NCI-H1092 (cell line): ENCODE measurements around the gene CCDC167.

ENCODE experiments used
- DNase-seq: peaks from one replicate; lab custom pipeline; 2025; lab: John Stamatoyannopoulos, UW

CCDC167 gene

GRCh38 chr6:37488476-37488875 is 11.2 kb downstream of the CCDC167 start:
- no peak for DNase-seq

DNA sequence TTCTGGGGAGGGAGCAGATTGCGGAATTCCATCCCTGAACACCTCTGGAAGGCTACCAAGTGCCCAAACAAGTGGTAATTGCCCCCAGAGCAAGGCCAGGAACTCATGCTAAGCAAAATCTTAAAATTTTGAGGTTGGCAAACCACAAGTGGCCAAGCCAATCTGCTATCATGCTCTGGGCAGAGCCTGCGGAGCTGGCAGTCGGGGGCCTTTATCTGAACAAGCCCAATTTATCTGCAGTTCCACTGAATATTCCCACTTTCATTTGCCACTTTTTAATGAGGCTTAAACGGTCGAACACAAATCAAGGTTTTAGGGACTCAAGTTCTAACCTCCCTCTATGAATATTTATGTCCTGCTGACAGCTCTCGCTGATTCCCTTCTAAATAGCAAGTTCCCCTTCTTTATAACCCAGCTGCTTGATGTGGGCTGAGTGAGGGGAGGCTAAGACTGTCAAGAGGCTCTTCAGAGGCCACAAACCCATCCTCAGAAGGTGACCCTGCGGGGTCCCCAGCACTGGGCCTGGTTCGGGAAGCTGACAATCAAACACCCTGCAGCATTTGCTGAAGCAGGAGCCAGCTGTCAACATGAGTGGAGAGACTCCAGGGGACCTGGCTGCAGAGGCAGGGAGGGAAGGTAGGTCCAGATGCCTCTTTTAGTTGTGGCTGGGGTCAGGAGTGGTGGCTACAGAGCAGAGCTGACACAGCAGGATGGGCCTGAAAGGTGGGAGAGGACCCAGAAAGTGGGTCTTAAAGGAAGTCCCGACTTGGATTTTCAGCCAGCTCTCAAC is 11.9 kb downstream of the CCDC167 start:
- DNase-seq, result no peak

GRCh38 chr6:37486121-37486839 is 13.4 kb downstream of the CCDC167 start:
- DNase-seq, result no peak

DNA sequence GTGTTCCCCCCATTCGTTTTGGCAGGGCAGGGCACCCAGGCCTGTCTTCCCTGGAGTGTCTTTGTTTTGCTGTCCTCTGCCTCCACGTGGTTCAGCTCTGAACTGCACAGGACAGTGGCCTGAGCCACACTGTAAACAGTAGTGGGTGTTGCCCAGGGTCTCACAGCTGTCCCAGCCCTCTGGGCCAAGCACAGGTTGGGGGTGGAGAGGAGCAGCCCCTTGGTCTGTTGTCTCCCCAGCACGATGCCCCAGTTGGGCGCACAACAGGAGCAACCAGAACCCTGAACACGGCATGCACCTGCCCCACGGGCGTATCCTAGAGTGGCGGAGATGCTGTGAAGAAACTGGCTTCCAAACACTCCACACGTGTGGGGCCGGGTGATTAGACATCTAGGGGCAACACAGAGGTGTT is 14.4 kb downstream of the CCDC167 start:
- no peak for DNase-seq

GRCh38 chr6:37484786-37485170 is 14.9 kb downstream of the CCDC167 start:
- no peak for DNase-seq

DNA sequence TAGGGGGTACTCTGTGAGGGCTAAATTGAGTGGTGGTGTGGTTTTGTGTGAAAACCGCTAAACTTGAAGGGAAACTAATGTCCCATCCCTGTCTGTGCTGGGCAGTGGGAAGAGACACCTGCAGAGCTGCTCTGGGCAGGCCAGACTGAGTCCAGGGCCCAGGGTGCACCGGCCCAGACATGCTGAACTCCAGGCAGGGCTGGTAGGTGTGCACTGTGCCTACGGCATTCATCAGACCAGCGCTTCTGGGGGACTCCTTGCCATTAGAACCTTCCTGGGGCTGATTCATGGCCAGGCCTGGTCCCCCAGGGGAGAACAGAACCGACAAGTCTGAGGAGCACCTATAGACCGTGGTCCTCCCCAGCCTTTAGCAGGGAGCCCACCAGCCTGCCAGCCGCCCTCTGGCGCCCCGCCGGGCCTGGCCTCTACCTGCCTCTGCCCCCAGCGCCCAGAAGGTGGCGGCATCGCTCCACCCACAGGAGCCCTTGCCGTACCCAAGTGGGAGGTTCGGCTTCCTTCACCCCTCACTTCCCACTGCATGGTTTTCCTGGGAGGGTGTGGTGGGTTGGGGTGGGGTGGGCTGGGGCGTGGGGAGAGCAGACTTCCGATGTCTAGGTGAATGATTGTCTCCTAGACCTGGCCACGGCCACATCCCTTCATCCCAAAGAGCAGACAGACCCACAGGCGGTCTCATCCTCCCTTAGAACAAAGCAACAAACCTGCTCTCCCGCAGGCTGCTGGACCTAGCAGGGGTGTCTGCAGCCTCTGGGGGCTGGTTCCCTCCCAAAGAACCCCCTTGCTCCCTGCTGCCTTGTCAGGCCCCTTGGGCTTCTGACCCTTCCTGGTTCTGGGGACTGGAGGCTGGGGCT is 15.5 kb downstream of the CCDC167 start:
- DNase-seq, result peak; percentile 66

DNA sequence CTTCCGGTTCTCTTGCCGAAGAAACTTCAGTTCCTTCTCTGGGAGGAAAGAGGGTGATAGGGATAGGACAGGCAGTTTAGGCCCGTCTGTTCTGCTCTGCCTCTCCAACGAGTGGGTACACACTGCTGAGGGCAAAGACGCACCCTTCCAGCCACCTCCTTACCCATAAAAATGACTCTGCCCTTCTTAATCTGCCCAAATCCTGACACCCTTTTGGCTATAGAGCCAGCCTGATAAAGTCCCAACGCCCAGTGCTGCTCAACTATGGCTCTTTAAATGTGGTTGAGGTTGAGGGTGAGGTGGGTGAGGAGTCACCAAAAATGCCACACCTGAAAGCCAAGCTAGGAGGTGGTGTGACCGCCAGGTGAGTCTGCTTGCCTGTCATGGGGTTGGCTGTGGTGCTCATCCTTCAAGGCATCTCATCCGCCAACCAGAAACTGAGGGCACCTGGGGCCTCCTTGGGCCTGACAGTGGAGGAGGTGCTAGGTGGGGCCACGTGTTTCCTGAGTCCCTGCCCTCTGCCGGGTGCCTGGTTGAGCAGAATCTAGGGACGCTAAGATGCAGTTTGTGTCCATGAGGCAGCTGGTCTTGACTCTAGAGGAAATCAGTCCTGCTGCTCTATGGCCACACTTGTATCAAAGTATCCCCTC is 16.3 kb downstream of the CCDC167 start:
- no peak for DNase-seq

DNA sequence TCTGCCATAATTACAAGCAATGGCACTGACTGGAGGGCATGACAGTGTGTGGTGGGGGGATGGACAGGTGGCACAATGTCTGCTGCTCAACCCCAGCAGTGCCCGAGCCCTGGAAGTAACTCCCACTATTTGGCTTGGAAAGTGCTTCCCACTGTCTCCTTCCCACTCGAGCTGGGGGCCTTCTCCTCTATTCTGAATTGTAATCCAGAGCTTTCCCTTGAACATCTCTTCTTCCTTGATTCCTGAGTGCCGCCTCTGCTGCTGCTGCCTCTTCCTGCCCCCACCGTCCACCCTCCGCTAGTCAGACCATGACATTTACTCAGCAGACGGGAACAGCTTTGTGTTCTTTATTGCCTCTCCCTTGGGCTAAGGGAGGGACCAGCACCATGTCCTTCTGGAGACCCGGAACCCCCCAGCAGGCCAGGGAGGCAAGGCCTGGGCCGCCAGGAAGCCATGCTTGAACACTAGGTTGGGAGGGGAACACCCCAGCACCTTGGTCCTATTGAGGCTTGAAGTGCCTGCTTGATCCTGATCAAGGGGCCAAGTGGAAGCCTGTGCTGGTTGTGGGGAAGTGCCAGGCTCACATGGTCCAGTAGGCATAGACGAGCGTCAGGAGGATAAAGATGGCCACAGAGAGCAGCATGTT is 17.0 kb downstream of the CCDC167 start:
- no peak for DNase-seq

- DNase-seq, result peak; percentile 78
These were observed 17.7 kb downstream of the CCDC167 start for GRCh38 chr6:37481711-37482605.

GRCh38 chr6:37480951-37481534 is 18.6 kb downstream of the CCDC167 start:
- DNase-seq, result peak; percentile 87

GRCh38 chr6:37480118-37480736 is 19.5 kb downstream of the CCDC167 start:
- DNase-seq, result no peak

DNA sequence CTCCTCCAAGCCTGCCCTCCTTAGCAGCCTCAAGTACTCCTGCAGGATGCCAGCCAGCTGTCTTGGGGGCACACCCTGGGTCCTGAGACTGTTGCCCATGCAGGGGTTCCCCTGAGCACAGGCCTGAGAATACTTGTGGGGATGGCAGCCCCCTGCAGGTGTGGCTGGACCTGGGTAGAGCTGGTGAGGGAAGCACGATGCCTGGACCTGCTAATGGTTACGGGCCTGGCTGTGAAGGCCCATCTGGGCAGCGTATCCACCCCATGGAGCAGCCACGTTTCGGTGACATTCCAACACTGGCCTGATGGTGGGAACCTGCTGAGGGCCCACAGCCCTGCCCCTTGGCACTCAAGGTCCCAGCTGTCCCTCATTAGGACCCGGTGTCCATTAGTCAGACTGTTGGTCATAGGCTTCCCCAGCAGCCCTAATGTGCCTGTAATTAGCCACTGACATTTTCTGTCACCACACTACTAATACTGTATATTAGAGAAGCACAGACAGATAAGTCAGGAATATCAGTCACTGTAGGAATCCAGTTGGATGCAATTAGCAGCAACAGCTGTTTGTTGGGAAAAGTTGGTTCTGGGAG is 20.3 kb downstream of the CCDC167 start:
- DNase-seq, result no peak

DNA sequence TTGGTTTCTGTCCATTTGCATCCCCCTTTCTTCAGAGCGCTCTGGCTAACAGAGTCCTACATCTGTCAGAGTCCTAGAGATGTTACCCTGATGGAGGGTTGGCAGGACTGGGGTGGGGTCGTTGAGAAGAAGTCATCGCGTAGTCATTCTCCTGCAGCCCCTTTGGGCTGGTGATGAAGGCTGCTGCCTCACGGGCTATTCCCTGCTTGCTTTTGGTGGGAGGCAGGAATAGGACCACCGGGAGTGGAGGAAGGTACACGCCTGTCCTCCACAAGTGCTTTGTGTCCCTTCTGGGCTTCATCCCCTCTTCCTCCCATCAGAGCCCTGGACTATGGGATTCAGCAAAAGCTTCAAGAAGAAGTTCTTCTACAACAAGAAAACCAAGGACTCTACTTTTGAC is 20.9 kb downstream of the CCDC167 start:
- no peak for DNase-seq

DNA sequence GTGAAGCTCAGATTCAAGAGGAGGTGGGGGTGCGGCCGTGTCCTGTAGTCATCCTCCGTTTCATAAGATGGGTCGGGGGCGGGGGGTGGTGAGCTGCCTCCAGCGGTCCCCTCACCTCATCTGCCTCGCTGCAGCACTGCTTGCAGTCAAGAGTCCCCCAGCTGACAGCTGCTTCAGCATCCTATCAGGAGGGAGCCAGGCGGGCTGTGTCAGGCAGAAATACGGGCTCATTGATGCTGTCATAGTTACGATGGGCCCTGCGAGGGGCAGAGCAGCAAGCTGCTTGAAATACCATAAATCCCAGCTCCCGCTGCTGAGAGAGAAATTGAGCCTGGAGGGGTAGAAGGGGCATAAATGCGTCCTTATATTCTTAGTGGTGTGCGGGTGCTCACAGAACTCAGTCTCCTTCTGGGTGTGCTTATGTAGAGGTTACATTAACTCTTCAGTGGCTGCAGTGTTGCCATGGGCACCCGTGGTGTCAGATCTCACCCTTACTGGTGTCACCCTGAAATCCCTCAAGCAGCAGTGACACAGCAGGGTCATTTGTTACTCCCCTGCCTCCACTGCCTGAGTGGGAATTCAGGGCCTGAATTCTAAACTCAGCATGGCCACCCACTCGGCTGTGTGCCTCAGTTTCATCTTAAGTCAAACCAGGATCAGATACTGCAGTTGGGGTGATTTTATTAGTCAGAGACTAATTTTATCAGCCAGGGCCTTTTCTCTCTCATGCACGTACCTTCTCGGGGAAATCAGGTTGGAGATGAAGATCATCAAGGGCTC is 21.8 kb downstream of the CCDC167 start:
- DNase-seq, result no peak

DNA sequence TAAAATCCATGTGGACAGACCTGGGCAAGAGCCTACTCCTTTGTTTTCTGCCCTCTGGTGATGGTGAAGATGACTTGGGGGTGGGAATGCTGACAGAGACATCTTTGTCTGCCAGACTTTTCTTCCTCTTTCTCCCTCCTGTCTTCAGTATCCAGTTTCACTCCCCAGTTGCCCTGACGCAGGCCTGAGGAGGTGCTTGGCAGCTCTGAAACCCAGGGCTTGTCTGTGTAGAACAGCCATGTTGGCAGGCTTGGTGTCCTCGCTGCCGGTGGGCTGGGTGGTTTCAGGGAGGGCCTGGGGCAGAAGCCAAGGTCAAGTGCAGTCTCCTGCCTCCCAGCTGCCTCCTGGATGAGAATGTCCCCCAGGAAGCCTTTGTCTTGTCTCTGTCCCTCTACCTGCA is 22.5 kb downstream of the CCDC167 start:
- DNase-seq, result no peak

GRCh38 chr6:37474316-37474715 is 25.4 kb downstream of the CCDC167 start:
- no peak for DNase-seq

GRCh38 chr6:37473364-37474095 is 26.2 kb downstream of the CCDC167 start:
- no peak for DNase-seq

- no peak for DNase-seq
These were observed 32.0 kb downstream of the CCDC167 start for GRCh38 chr6:37467718-37468117.
